Naive thymus-derived CD4-positive, alpha-beta T cell (primary cell): ENCODE measurements around the gene CFAP20DC. TPM values are rescaled to one million over a fixed set of nuclear protein-coding genes. Genes with fewer than 3 reads are reported as not detected.

Experiments
- ATAC-seq: fragments of 150-1000 bp; cut with Tn5 transposase; 2 replicates; pipeline ENCODE4 v1.10.0; 2021; ENCODE audit warnings: mild to moderate bottlenecking, moderate library complexity
- CTCF ChIA-PET: fragments of 350-600 bp; sonication (Branson Sonifier 250); formaldehyde crosslinking; loops from one replicate; lab custom pipeline; 2021; ENCODE audit warnings: antibody characterized with exemption; lab: Charles Lee
- POLR2A ChIA-PET: fragments of 350-600 bp; sonication (Branson Sonifier 250); formaldehyde crosslinking; loops from one replicate; lab custom pipeline; 2021; ENCODE audit warnings: antibody characterized with exemption, inconsistent platforms; lab: Charles Lee
- DNase-seq, 9 donors: peaks; one replicate each; pipeline versions ENCODE4 v3.0.0 to v3.0.0-alpha.2; 2020 to 2022; ENCODE audit warnings: mixed read lengths in 1 of 9
- H3K27ac ChIP-seq: one replicate; pipeline ENCODE4 v1.7.0; 2013; ENCODE audit warnings: mild to moderate bottlenecking, low read depth, low read length, moderate library complexity
- H3K27me3 ChIP-seq, 2 donors: one replicate each; pipeline ENCODE4 v1.7.0; 2013; ENCODE audit warnings: low read length in 2 of 2, mild to moderate bottlenecking in 2 of 2, moderate library complexity in 2 of 2; ENCODE audit not compliant: control insufficient read depth in 2 of 2, insufficient read depth in 2 of 2
- H3K36me3 ChIP-seq, 3 experiments: 1 replicate in 2 of 3; 2 replicates in 1 of 3; pipeline ENCODE4 v1.7.0; 2013; ENCODE audit warnings: low read length in 3 of 3, mild to moderate bottlenecking in 3 of 3, moderate library complexity in 1 of 3; ENCODE audit not compliant: insufficient read depth in 3 of 3, control insufficient read depth in 2 of 3
- H3K4me1 ChIP-seq, 2 donors: one replicate each; pipeline ENCODE4 v1.7.0; 2013; ENCODE audit warnings: low read length in 2 of 2, mild to moderate bottlenecking in 2 of 2, moderate library complexity in 1 of 2; ENCODE audit not compliant: control insufficient read depth in 2 of 2, insufficient read depth in 2 of 2
- H3K4me3 ChIP-seq: 2 replicates; pipeline ENCODE4 v1.7.0; 2013; ENCODE audit warnings: mild to moderate bottlenecking, low read length
- H3K9me3 ChIP-seq, 3 experiments: 1 replicate in 2 of 3; 2 replicates in 1 of 3; pipeline ENCODE4 v1.7.0; 2013; ENCODE audit warnings: low read length in 3 of 3; ENCODE audit not compliant: control insufficient read depth in 2 of 3
- H3K27ac Mint-ChIP-seq, 9 donors: one replicate each; pipeline ENCODE4 v1.8.0; 2020 to 2022; ENCODE audit warnings: mixed read lengths in 9 of 9, mild to moderate bottlenecking in 8 of 9, moderate library complexity in 5 of 9, inconsistent platforms in 2 of 9
- H3K27me3 Mint-ChIP-seq, 5 donors: one replicate each; pipeline ENCODE4 v1.8.0; 2021 to 2022; ENCODE audit warnings: mixed read lengths in 5 of 5, mild to moderate bottlenecking in 1 of 5
- H3K36me3 Mint-ChIP-seq, 5 donors: one replicate each; pipeline ENCODE4 v1.8.0; 2020 to 2022; ENCODE audit warnings: mixed read lengths in 5 of 5, mild to moderate bottlenecking in 3 of 5, inconsistent platforms in 1 of 5
- H3K4me1 Mint-ChIP-seq, 7 donors: one replicate each; pipeline ENCODE4 v1.8.0; 2020 to 2022; ENCODE audit warnings: mixed read lengths in 7 of 7, mild to moderate bottlenecking in 3 of 7, inconsistent platforms in 1 of 7
- H3K4me3 Mint-ChIP-seq, 10 donors: one replicate each; pipeline ENCODE4 v1.8.0; 2020 to 2022; ENCODE audit warnings: mild to moderate bottlenecking in 10 of 10, mixed read lengths in 10 of 10, moderate library complexity in 6 of 10, inconsistent platforms in 2 of 10
- H3K9me3 Mint-ChIP-seq, 11 donors: one replicate each; pipeline ENCODE4 v1.8.0; 2020 to 2022; ENCODE audit warnings: mixed read lengths in 11 of 11, mild to moderate bottlenecking in 4 of 11, inconsistent platforms in 1 of 11, moderate library complexity in 1 of 11
- intact Hi-C, 2 donors: fragments of 100-400 bp; cut with micrococcal nuclease; formaldehyde crosslinking; loops; one replicate each; pipeline ENCODE4 v1.15.1; 2023
- polyA plus RNA-seq, 2 donors: library from polyadenylated mRNA; unstranded; fragments of 300-500 nt; fragmentation: Illumina TruSeq; gene quantifications; one replicate each; pipeline ENCODE4 v1.2.3, GENCODE V29; 2021
- total RNA-seq, 6 experiments: library from RNA in 5 of 6; stranded (reverse) in 5 of 6; gene quantifications; 1 replicate in 5 of 6; 2 replicates in 1 of 6; pipeline ENCODE4 v1.2.3 and lab custom pipeline; 2021 to 2026

Gene CFAP20DC
- total and polyA plus RNA-seq, 7 experiments from 2014 or later: 0.24 to 1.2 (median 0.42) TPM; not detected in 3

GRCh38 chr3:59046839-59047238 is 3.0 kb downstream of the CFAP20DC start:
- Mint-ChIP-seq H3K4me1 (peaks cover 0 to 16% (median 10%) of the 10 kb centered on the region in 7 donors), H3K36me3 (no peaks in the 10 kb centered on the region), H3K9me3 (no peaks in the 10 kb centered on the region), H3K27ac (no peak overlapping the region), H3K27me3 (no peaks in the 10 kb centered on the region), H3K4me3 (no peak overlapping the region)
- Histone ChIP-seq H3K9me3 (no peaks in the 10 kb centered on the region), H3K4me1 (no peaks in the 10 kb centered on the region), H3K27ac (no peak overlapping the region), H3K36me3 (no peaks in the 10 kb centered on the region), H3K4me3 (no peak overlapping the region), H3K27me3 (no peaks in the 10 kb centered on the region)
- ChIA-PET CTCF (no interaction called here), POLR2A (no interaction called here)
- DNase-seq (no peak), ATAC-seq (no peak)
- intact Hi-C loops: no loop called here

GRCh38 chr3:59043391-59043790 is 6.4 kb downstream of the CFAP20DC start:
- ChIA-PET POLR2A (no interaction called here), CTCF (no interaction called here)
- ATAC-seq (no peak), DNase-seq (no peak)
- no peaks in the 10 kb centered on the region for H3K27me3 Mint-ChIP-seq
- peaks cover 0 to 1% (median under 1%) of the 10 kb centered on the region in 7 donors for H3K4me1 Mint-ChIP-seq
- H3K4me1 ChIP-seq: no peaks in the 10 kb centered on the region
- no peaks in the 10 kb centered on the region for H3K9me3 ChIP-seq
- H3K36me3 ChIP-seq: no peaks in the 10 kb centered on the region
- H3K27ac Mint-ChIP-seq: no peak overlapping the region
- H3K9me3 Mint-ChIP-seq: no peaks in the 10 kb centered on the region
- intact Hi-C loops: no loop called here
- H3K27ac ChIP-seq: no peak overlapping the region
- no peaks in the 10 kb centered on the region for H3K36me3 Mint-ChIP-seq
- H3K4me3 ChIP-seq: no peak overlapping the region
- H3K4me3 Mint-ChIP-seq: no peak overlapping the region
- H3K27me3 ChIP-seq: no peaks in the 10 kb centered on the region

GRCh38 chr3:59040902-59041301 is 8.9 kb downstream of the CFAP20DC start:
- Mint-ChIP-seq H3K4me3 (no peak overlapping the region), H3K27me3 (peaks cover 0 to 4% (median 0%) of the 10 kb centered on the region in 5 donors), H3K27ac (no peak overlapping the region), H3K36me3 (no peaks in the 10 kb centered on the region), H3K9me3 (no peaks in the 10 kb centered on the region), H3K4me1 (no peaks in the 10 kb centered on the region)
- Histone ChIP-seq H3K4me3 (no peak overlapping the region), H3K27ac (no peak overlapping the region), H3K36me3 (no peaks in the 10 kb centered on the region), H3K27me3 (no peaks in the 10 kb centered on the region), H3K9me3 (no peaks in the 10 kb centered on the region), H3K4me1 (no peaks in the 10 kb centered on the region)
- DNase-seq (no peak), ATAC-seq (no peak)
- intact Hi-C loops: no loop called here
- POLR2A ChIA-PET: no interaction called here
- CTCF ChIA-PET: interaction anchor here (0.7 kb wide), 1 partner anchor 875 kb away, joined by 3 read pairs; no protein-coding TSS in a partner anchor

- no peaks in the 10 kb centered on the region for H3K4me1 ChIP-seq
- Mint-ChIP-seq H3K27me3 (peaks cover 0 to 29% (median 12%) of the 10 kb centered on the region in 5 donors), H3K4me1 (no peaks in the 10 kb centered on the region), H3K4me3 (no peak overlapping the region), H3K27ac (no peak overlapping the region), H3K9me3 (peaks cover 0 to 4% (median 0%) of the 10 kb centered on the region in 11 donors), H3K36me3 (no peaks in the 10 kb centered on the region)
- DNase-seq (no peak), ATAC-seq (no peak)
- no peaks in the 10 kb centered on the region for H3K27me3 ChIP-seq
- no peak overlapping the region for H3K4me3 ChIP-seq
- H3K9me3 ChIP-seq: no peaks in the 10 kb centered on the region
- intact Hi-C loops: no loop called here
- H3K36me3 ChIP-seq: no peaks in the 10 kb centered on the region
- CTCF ChIA-PET: no interaction called here
- POLR2A ChIA-PET: no interaction called here
- H3K27ac ChIP-seq: no peak overlapping the region
These were observed 22.2 kb downstream of the CFAP20DC start for GRCh38 chr3:59027607-59028006.

- H3K27ac ChIP-seq: no peak overlapping the region
- Mint-ChIP-seq H3K27me3 (peaks cover 0 to 33% (median 11%) of the 10 kb centered on the region in 5 donors), H3K4me1 (no peaks in the 10 kb centered on the region), H3K27ac (no peak overlapping the region), H3K36me3 (no peaks in the 10 kb centered on the region), H3K4me3 (no peak overlapping the region), H3K9me3 (peaks cover 0 to 4% (median 0%) of the 10 kb centered on the region in 11 donors)
- ATAC-seq (no peak), DNase-seq (no peak)
- no peak overlapping the region for H3K4me3 ChIP-seq
- no peaks in the 10 kb centered on the region for H3K9me3 ChIP-seq
- ChIA-PET CTCF (no interaction called here), POLR2A (no interaction called here)
- H3K4me1 ChIP-seq: no peaks in the 10 kb centered on the region
- H3K27me3 ChIP-seq: no peaks in the 10 kb centered on the region
- H3K36me3 ChIP-seq: no peaks in the 10 kb centered on the region
- intact Hi-C loops: no loop called here
These were observed 26.2 kb downstream of the CFAP20DC start for GRCh38 chr3:59023612-59024011.

GRCh38 chr3:59017617-59017984 is 32.2 kb downstream of the CFAP20DC start:
- no peak for ATAC-seq
- DNase-seq: no peak
- no peaks in the 10 kb centered on the region for H3K36me3 ChIP-seq
- no peaks in the 10 kb centered on the region for H3K9me3 ChIP-seq
- H3K4me3 ChIP-seq: no peak overlapping the region
- Mint-ChIP-seq H3K27ac (no peak overlapping the region), H3K36me3 (no peaks in the 10 kb centered on the region), H3K4me3 (no peak overlapping the region), H3K4me1 (no peaks in the 10 kb centered on the region), H3K27me3 (peaks cover 0 to 18% (median 5%) of the 10 kb centered on the region in 5 donors), H3K9me3 (no peaks in the 10 kb centered on the region)
- POLR2A ChIA-PET: no interaction called here
- CTCF ChIA-PET: no interaction called here
- H3K27me3 ChIP-seq: no peaks in the 10 kb centered on the region
- no peaks in the 10 kb centered on the region for H3K4me1 ChIP-seq
- intact Hi-C loops: no loop called here
- no peak overlapping the region for H3K27ac ChIP-seq

GRCh38 chr3:59016930-59017616 is 32.8 kb downstream of the CFAP20DC start:
- POLR2A ChIA-PET: no interaction called here
- no peak overlapping the region for H3K27ac Mint-ChIP-seq
- H3K36me3 Mint-ChIP-seq: no peaks in the 10 kb centered on the region
- H3K4me3 Mint-ChIP-seq: no peak overlapping the region
- DNase-seq: no peak
- H3K36me3 ChIP-seq: no peaks in the 10 kb centered on the region
- intact Hi-C loops: no loop called here
- no peaks in the 10 kb centered on the region for H3K9me3 ChIP-seq
- no peak for ATAC-seq
- H3K9me3 Mint-ChIP-seq: no peaks in the 10 kb centered on the region
- CTCF ChIA-PET: no interaction called here
- H3K27me3 Mint-ChIP-seq: peaks cover 0 to 19% (median 5%) of the 10 kb centered on the region in 5 donors
- no peak overlapping the region for H3K27ac ChIP-seq
- H3K4me1 ChIP-seq: no peaks in the 10 kb centered on the region
- no peak overlapping the region for H3K4me3 ChIP-seq
- H3K27me3 ChIP-seq: no peaks in the 10 kb centered on the region
- H3K4me1 Mint-ChIP-seq: no peaks in the 10 kb centered on the region
